ENCODE data around the gene MYH9. TPM values are rescaled to one million over a fixed set of nuclear protein-coding genes. Genes with fewer than 3 reads are reported as not detected.

Gene MYH9
- total and polyA plus RNA-seq, 2 donors (not counting 1 experiment from before 2014, with no cell fraction given), result 108 to 554 TPM

GRCh38 chr22:36419912-36420882 is 32.4 kb upstream of the MYH9 start:
- no peak for TF ChIP-seq EZH2 (IDR thresholded peaks at IDR 0.05; ENCODE audit: borderline replicate concordance, insufficient read depth, low read depth, low read length, poor library complexity, severe bottlenecking)
- no peak for TF ChIP-seq CTCF (IDR thresholded peaks at IDR 0.05)
- H3K27me3 ChIP-seq (replicated peaks in 1 of 4; ENCODE audit: control extremely low read depth in 1 of 4, control insufficient read depth in 3 of 4, insufficient read depth in 4 of 4, low read length in 3 of 4), result no peaks in the 10 kb centered on the region
- H3K4me3 Mint-ChIP-seq, result no peak overlapping the region
- CTCF ChIA-PET, result interaction anchor here (0.6 to 1.1 kb wide), 5 partner anchors 10 to 122 kb away, joined by 3 to 4 read pairs (median 3); no protein-coding TSS in a partner anchor
- no peak for DNase-seq
- H3K9me3 ChIP-seq (ENCODE audit: control extremely low read depth in 1 of 3, control insufficient read depth in 2 of 3, insufficient read depth in 1 of 3, low read length in 2 of 3), result no peaks in the 10 kb centered on the region
- H3K9ac ChIP-seq (ENCODE audit: low read length), result no peak overlapping the region
- WGBS (ENCODE audit: insufficient coverage), result 93% methylated on average over 14 of the region's 21 CpGs
- H3K27ac ChIP-seq (ENCODE audit: low read length in 2 of 2), result no peak overlapping the region
- H3K27me3 Mint-ChIP-seq, result no peaks in the 10 kb centered on the region
- no peaks in the 10 kb centered on the region for H3K79me2 ChIP-seq (ENCODE audit: control insufficient read depth, insufficient read depth, low read length)
- no peak for ATAC-seq (ENCODE audit: low read depth)
- peaks cover 13 to 50% of the 10 kb centered on the region in 2 donors for H3K4me1 ChIP-seq (ENCODE audit: control insufficient read depth in 2 of 2, insufficient read depth in 2 of 2, low read length in 2 of 2)
- no peak overlapping the region for H3K4me3 ChIP-seq (ENCODE audit: control extremely low read depth in 1 of 5, extremely low read depth in 1 of 5, insufficient read depth in 1 of 5, low read depth in 2 of 5, low read length in 4 of 5)
- no peaks in the 10 kb centered on the region for H4K20me1 ChIP-seq (ENCODE audit: control insufficient read depth, insufficient read depth, low read length, poor library complexity, severe bottlenecking)
- POLR2A ChIA-PET, result interaction anchor here (0.7 to 0.8 kb wide), 2 partner anchors 11 to 17 kb away, joined by 8 read pairs; no protein-coding TSS in a partner anchor
- H3K27ac Mint-ChIP-seq, result no peak overlapping the region
- H3K36me3 ChIP-seq (replicated peaks in 1 of 2; ENCODE audit: control extremely low read depth in 1 of 2, control insufficient read depth in 1 of 2, extremely low read depth in 1 of 2, insufficient read depth in 2 of 2, low read length in 1 of 2), result no peaks in the 10 kb centered on the region
- peaks cover 49% of the 10 kb centered on the region for H3K4me1 Mint-ChIP-seq
- H3K9me3 Mint-ChIP-seq (ENCODE audit: insufficient read depth), result no peaks in the 10 kb centered on the region
- no peak overlapping the region for H3K4me2 ChIP-seq (replicated peaks; ENCODE audit: low read depth, low read length, poor library complexity, severe bottlenecking)
- intact Hi-C loops (cut with micrococcal nuclease), result no loop called here
- no peak overlapping the region for H2AFZ ChIP-seq (ENCODE audit: insufficient read depth, low read depth, low read length, poor library complexity, severe bottlenecking)
